Bronchial epithelial cell (primary cell): ENCODE results near the gene MYO1E. TPM values are rescaled to one million over a fixed set of nuclear protein-coding genes. Genes with fewer than 3 reads are reported as not detected.
"Not testable (repeated sequence)": the region's sequence is repeated elsewhere in the genome, so short reads cannot be mapped to it uniquely, and the experiment has no call there.

ENCODE experiments used
- DNase-seq: peaks from one replicate; pipeline ENCODE4 v3.0.0-alpha.2; 2010; ENCODE audit warnings: low read depth
- FAIRE-seq: peaks from 2 replicates; lab custom pipeline; 2011; peaks lifted over from hg19 to GRCh38; lab: Jason Lieb, UNC
- H3K27me3 ChIP-seq: 2 replicates; pipeline ENCODE4 v1.5.1; 2011; ENCODE audit warnings: low read length; ENCODE audit not compliant: control insufficient read depth, insufficient read depth
- H3K36me3 ChIP-seq: 2 replicates; pipeline ENCODE4 v1.5.1; 2011; ENCODE audit warnings: low read length; ENCODE audit not compliant: control insufficient read depth, insufficient read depth
- H3K4me3 ChIP-seq: 2 replicates; pipeline ENCODE4 v1.5.1; 2011; ENCODE audit warnings: mild to moderate bottlenecking, low read depth, low read length, control low read depth
- CTCF ChIP-seq: IDR thresholded peaks from 2 replicates; pipeline ENCODE4 v1.5.1; 2011; ENCODE audit warnings: mild to moderate bottlenecking, moderate library complexity, low read length, control low read depth, inconsistent platforms; ENCODE audit not compliant: insufficient read depth, severe bottlenecking
- total RNA-seq: library from RNA; depleted of rRNA; stranded (reverse); fragments of >200 nt; gene quantifications from 2 replicates; pipeline ENCODE4 v1.2.1, GENCODE V29; 2014

The MYO1E gene
- total RNA-seq, 1 donor from 2014 or later, result 71.9 TPM

DNA sequence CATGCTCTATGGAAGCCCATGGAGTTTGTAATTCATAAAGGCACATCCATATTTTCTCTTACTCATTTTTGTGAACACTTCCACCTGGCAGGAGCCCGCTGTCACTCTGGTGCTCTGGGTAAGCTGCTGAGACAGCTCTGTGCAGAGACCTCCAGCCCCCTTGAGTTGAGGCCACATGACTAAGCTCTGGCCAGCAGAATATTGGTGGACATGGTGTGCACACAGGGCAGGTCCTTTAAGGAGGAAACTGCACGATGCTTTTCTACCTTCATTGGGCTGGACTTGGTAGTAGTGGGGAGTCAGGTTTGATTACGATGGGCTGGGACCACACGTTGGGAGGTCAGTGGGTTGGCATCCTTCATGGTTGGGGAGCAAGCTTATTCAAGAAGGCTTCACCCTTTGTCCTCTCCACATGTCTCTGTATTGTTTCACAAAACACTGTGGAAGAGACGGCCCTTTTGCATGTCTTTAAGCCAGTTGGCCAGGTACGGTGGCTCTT, 238.7 kb downstream of the MYO1E start:
- peak; percentile 36 for FAIRE-seq
- no peak for TF ChIP-seq CTCF
- no peak for DNase-seq
- Histone ChIP-seq H3K36me3 (peaks cover 10% of the 10 kb centered on the region), H3K4me3 (no peak overlapping the region), H3K27me3 (no peaks in the 10 kb centered on the region)

DNA sequence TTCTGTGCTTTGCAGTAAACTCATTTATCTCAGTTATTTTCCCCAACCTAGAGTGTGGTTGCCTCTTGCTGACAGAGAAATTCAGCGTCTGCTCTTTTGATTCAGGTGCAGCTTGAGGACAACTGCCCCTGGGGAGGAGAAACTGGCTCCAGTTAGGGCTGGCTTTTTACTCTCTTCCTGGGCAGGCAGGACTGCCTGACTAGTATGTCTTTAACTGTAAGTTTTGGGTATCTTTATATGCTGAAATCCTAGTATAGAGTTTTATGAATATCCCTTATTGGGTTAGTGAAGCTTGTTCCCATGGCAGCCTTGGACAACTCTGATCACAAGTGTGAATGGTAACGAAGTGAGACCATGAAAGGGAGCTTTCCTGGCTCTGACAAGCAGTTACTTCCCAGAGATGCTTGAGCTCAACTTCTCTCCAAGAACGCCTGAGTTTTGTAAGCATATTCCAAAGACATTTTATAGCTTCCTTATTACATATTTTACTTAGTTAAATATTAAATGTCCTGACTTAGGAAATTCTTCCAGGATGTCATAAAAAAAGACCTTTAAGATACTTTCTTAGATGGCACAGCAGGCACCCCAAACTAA, 240.6 kb downstream of the MYO1E start:
- FAIRE-seq (no peak), DNase-seq (no peak)
- Histone ChIP-seq H3K4me3 (no peak overlapping the region), H3K36me3 (peaks cover 7% of the 10 kb centered on the region), H3K27me3 (no peaks in the 10 kb centered on the region)
- TF ChIP-seq CTCF, result no peak

GRCh38 chr15:59131456-59131855, 241.2 kb downstream of the MYO1E start:
- Histone ChIP-seq H3K4me3 (no peak overlapping the region), H3K36me3 (peaks cover 4% of the 10 kb centered on the region), H3K27me3 (no peaks in the 10 kb centered on the region)
- FAIRE-seq (no peak), DNase-seq (no peak)
- no peak for TF ChIP-seq CTCF

- not testable (repeated sequence) for DNase-seq, H3K4me3 ChIP-seq, H3K36me3 ChIP-seq, FAIRE-seq, H3K27me3 ChIP-seq
These were observed 245.4 kb downstream of the MYO1E start for GRCh38 chr15:59127255-59127654.

DNA sequence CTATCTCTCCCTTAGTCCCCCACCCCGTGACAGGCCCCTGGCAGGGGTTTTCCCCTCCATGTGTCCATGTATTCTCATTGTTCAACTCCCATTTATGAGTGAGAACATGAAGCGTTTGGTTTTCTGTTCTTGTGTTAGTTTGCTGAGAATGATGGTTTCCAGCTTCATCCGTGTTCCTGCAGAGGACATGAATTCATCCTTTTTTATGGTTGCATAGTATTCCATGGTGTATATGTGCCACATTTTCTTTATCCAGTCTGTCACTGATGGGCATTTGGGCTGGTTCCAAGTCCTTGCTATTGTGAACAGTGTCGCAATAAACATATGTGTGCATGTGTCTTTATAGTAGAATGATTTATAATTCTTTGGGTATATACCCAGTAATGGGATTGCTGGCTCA, 247.0 kb downstream of the MYO1E start:
- FAIRE-seq, result not testable (repeated sequence)

DNA sequence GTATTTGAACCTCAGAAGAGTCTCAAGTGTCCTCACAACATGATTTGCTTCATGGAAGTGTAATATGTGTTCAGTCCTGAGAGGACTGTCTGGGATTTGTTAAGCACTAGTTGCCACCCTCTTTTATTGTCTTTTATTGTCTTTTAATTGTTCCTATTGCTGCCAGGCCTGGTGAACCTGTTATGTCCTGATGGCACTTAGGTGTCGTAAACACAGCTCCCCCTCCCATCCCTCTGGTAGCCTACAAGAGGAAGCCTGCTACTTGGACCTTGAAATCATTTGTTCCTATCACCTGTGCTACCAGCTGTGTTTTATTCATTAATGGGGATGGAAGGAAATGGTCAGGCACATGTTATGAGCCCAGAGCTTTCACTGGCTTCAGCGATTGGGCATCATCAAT, 248.4 kb downstream of the MYO1E start:
- FAIRE-seq, result no peak
- no peaks in the 10 kb centered on the region for H3K27me3 ChIP-seq
- DNase-seq, result no peak
- no peak overlapping the region for H3K4me3 ChIP-seq
- TF ChIP-seq CTCF, result no peak
- no peaks in the 10 kb centered on the region for H3K36me3 ChIP-seq

More for the DNA sequence above, 247.0 kb downstream of the MYO1E start:
- H3K36me3 ChIP-seq, H3K4me3 ChIP-seq, H3K27me3 ChIP-seq, DNase-seq: not testable (repeated sequence)

- Histone ChIP-seq H3K4me3 (no peak overlapping the region), H3K27me3 (no peaks in the 10 kb centered on the region), H3K36me3 (peaks cover 1% of the 10 kb centered on the region)
- FAIRE-seq (no peak), DNase-seq (no peak)
- no peak for TF ChIP-seq CTCF
These were observed 251.7 kb downstream of the MYO1E start for GRCh38 chr15:59120937-59121336.
